ENCODE data around the gene MYL9.

MYL9 gene

GRCh38 chr20:36585410-36586125 lies 44.2 kb downstream of the MYL9 start:
- DNase-seq, result peak; percentile 13

GRCh38 chr20:36587388-36588070 lies 46.2 kb downstream of the MYL9 start:
- no peak for DNase-seq

DNA sequence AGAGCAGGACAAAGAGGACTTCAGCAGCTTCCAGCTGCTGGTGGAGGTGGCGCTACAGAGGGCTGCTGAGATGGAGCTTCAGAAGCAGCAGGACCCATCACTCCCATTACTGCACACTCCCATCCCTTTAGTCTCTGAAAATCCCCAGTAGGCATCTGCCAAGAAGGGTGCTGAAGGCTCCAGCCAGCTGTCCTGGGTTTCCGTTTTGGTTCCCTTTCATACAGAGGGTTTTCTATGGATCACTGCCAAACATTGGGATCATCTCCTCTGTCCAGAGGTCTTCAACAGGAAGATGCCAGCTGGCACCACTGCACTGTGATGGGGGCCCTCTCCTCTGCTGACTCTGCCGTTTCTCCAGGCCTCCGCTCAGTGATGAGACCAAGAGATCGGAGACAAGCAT lies 50.0 kb downstream of the MYL9 start:
- no peak for DNase-seq

DNA sequence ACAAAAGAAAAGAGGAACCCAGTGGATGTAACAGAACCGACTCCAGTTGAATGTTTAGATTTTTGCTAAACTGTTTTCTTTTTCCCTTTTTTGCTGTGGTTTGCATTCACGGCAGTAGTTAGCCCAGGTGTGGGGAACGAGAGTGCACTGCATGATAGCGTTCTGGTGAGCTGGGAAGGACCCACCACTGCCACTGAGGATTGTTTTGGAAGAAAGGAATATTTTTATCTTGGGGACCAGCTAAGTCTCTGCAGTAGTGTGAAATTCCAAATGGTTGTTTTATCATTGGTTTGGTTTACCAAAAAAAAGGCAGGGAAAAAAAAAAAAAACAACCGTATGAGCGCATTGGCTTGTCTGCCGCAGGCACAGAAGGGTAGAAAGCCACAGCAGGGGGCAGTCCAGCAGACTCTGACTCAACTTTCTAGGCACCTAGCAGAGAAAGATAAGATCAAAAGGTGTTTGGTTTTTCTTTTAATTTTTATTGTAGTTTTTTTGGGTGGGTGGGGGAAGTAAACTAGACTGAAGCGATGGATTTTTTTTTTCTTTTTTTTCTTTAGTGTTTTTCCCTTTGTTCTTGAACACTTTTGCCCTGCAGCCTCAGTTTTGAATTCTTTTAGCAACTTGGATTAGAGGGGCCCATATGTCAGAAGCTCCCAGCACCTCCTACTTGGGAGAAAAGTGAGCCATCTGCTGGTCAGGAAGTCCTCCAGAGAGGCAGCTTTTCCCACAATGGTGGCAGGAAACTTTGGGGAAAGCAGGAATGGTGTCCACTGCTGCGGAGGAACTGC lies 50.7 kb downstream of the MYL9 start:
- no peak for DNase-seq

GRCh38 chr20:36593347-36593929 lies 52.1 kb downstream of the MYL9 start:
- DNase-seq, result no peak

- no peak for DNase-seq
These were observed 58.6 kb downstream of the MYL9 start for GRCh38 chr20:36599912-36600345.
